Measurements from ENCODE around the gene AQP7. TPM values are rescaled to one million over a fixed set of nuclear protein-coding genes. Genes with fewer than 3 reads are reported as not detected.
"Not testable (repeated sequence)": the region's sequence is repeated elsewhere in the genome, so short reads cannot be mapped to it uniquely, and the experiment has no call there.

AQP7 gene
- 10 to 100 TPM in 1 of 4 donors, 1 to 10 TPM in 3; 2.1 to 10.7 (median 4.1) TPM for total RNA-seq

DNA sequence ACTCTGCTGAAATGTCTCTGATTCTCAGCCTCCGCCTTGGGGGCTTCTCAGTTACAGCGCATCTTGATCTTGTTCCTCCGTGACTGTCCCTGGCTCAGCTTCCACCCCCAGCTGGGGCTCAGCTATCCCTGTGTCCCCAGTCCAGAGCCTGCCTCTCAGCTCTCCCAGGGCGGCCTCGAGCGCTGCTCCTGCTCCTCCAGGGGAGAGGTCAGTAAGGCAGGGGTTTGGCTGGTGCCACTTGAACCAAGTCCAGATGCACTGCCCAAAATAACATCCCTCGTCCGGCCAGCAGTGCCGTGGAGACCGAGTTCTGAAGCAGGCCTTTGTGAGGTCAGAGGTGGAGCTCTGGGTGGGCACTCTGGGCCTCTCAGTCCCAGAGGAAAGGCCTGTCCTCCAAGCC, at the start of gene AQP7:
AQP7 (minus strand) TSS at position 198 of the 400 bp plus-strand sequence. CDS start 1,306 bp downstream, outside the sequence.
- H3K9me3 ChIP-seq; H3K27me3 ChIP-seq; H3K36me3 ChIP-seq; in situ Hi-C loops (cut with MboI; ENCODE audit: low sequenced_read_pairs in 4 of 4); ATAC-seq: not testable (repeated sequence)
- H3K27ac ChIP-seq = peak within 1 kb of the TSS; percentile 67 to 84 (median 77)
- intact Hi-C loops (cut with DNase I; ENCODE audit: low total_unique reads) = loop anchor here (10.0 kb wide), 1 partner anchor 118 kb away; no protein-coding TSS in a partner anchor
- peak in 1 of 2 donors; percentile 52 for DNase-seq
- H3K4me1 ChIP-seq = peaks cover 24 to 30% of the 10 kb centered on the region in 2 donors
- peak within 1 kb of the TSS; percentile 38 to 43 (median 42) for H3K4me3 ChIP-seq

DNA sequence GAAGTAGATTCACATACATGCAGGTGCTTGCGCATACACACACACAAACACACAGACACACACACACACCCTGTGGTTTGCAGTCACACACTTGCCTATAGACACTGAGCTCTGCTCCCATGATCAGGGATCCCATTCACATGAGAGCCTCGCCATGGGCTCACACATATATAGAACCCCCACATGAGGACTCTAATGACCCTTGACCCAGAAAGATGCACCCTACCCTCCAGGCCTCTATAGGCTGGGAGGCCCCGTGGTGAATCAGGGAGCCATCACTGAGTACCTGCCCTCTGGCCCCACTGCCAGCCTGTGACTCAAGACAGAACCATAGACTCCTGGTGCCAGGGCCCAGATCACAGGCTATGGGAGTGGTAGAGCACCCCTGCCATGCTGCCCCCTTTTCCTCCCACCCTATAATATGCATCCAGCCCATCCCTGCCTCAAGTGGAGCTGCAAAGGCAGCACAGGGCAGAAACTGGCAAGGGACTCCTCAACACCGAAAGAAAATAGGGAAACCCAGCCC, 48.3 kb upstream of the AQP7 start:
- in situ Hi-C loops (cut with MboI; ENCODE audit: low sequenced_read_pairs in 4 of 4) (loop anchor here in 1 of 4 donors (25.0 kb wide), 1 partner anchor 163 kb away; the partner anchor contains the start of gene NFX1), intact Hi-C loops (cut with DNase I; ENCODE audit: low total_unique reads) (no loop called here)
- Histone ChIP-seq H3K27me3 (no peaks in the 10 kb centered on the region), H3K36me3 (no peaks in the 10 kb centered on the region), H3K27ac (no peak overlapping the region), H3K4me3 (no peak overlapping the region), H3K9me3 (no peaks in the 10 kb centered on the region), H3K4me1 (peaks cover 5 to 6% of the 10 kb centered on the region in 2 donors)
- DNase-seq (no peak), ATAC-seq (no peak)
- TF ChIP-seq, protein P1, sequence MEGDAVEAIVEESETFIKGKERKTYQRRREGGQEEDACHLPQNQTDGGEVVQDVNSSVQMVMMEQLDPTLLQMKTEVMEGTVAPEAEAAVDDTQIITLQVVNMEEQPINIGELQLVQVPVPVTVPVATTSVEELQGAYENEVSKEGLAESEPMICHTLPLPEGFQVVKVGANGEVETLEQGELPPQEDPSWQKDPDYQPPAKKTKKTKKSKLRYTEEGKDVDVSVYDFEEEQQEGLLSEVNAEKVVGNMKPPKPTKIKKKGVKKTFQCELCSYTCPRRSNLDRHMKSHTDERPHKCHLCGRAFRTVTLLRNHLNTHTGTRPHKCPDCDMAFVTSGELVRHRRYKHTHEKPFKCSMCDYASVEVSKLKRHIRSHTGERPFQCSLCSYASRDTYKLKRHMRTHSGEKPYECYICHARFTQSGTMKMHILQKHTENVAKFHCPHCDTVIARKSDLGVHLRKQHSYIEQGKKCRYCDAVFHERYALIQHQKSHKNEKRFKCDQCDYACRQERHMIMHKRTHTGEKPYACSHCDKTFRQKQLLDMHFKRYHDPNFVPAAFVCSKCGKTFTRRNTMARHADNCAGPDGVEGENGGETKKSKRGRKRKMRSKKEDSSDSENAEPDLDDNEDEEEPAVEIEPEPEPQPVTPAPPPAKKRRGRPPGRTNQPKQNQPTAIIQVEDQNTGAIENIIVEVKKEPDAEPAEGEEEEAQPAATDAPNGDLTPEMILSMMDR (IDR thresholded peaks at IDR 0.05 in 4 of 5, conservative IDR thresholded peaks at IDR 0.05 in 1 of 5) = no peak
- TF ChIP-seq POLR2A (IDR thresholded peaks at IDR 0.05) = no peak

DNA sequence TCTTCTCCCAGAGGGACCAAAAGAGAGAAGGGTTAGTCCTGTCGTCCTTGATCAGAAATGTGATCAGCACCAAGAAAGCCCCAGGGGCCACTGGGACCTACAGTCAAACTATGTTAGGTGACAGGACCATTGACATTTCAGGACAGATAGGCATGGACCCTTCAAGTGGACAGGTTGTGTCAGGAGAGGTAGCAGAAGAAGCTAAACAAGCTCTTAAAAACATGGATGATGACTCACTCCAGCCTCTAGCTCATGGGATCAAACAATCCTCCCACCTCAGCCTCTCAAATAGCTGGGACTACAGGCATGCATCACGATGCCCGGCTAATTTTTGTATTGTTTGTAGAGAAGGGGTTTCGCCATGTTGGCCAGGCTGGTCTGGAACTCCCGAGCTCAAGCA, 47.3 kb upstream of the AQP7 start:
- no peaks in the 10 kb centered on the region for H3K27me3 ChIP-seq
- DNase-seq = no peak
- H3K9me3 ChIP-seq = no peaks in the 10 kb centered on the region
- H3K27ac ChIP-seq = no peak overlapping the region
- H3K4me1 ChIP-seq = peaks cover 5 to 6% of the 10 kb centered on the region in 2 donors
- ATAC-seq = no peak
- H3K4me3 ChIP-seq = no peak overlapping the region
- TF ChIP-seq POLR2A (IDR thresholded peaks at IDR 0.05) = no peak
- TF ChIP-seq, protein P1 (IDR thresholded peaks at IDR 0.05 in 4 of 5, conservative IDR thresholded peaks at IDR 0.05 in 1 of 5) = no peak
- intact Hi-C loops (cut with DNase I; ENCODE audit: low total_unique reads) (loop anchor here (10.0 kb wide), 1 partner anchor 55 kb away; no protein-coding TSS in a partner anchor), in situ Hi-C loops (cut with MboI; ENCODE audit: low sequenced_read_pairs in 4 of 4) (loop anchor here in 1 of 4 donors (25.0 kb wide), 1 partner anchor 162 kb away; the partner anchor contains the start of gene NFX1)
- H3K36me3 ChIP-seq = no peaks in the 10 kb centered on the region

DNA sequence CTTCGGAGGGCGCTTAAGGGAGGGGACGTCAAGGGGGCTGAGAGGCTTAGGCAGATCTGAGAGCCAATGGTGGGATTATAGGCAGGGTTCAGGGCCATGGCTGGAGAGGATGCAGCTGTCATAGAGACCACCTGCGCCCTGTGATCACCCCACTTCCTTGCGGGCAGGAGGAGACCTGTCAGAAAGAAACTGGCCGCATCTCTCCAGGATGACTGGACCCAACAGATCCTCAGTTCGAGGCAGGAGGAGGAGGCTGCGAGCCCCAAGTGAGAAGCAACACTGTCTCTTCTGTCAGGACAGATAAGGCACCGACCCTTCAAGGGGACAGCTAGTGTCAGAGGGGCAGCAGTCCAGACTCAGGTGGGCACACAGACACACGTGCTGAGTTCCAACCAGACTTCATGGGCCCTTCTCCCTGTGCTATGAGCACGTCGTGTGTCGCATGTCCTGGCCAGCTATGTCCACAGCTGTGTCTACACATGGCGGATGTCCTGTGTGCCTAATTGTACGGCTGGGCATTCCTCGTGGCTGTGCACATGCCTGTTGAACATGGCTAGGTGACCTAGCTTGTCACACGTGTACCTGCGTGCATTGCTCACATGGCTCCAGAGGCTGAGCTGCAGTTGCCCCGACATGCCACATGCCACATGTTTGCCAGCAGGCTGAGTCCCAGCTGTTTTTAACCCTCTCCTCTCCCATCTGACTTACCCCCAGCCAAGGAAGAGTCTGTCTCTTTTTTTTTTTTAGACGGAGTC, 45.6 kb upstream of the AQP7 start:
- intact Hi-C loops (cut with DNase I; ENCODE audit: low total_unique reads) = loop anchor here (10.0 kb wide), 1 partner anchor 57 kb away; no protein-coding TSS in a partner anchor
- H3K27ac ChIP-seq = no peak overlapping the region
- H3K9me3 ChIP-seq = no peaks in the 10 kb centered on the region
- in situ Hi-C loops (cut with MboI; ENCODE audit: low sequenced_read_pairs in 4 of 4) = no loop called here
- peak overlapping the region; percentile 49 to 78 (median 60) for H3K4me3 ChIP-seq
- peak; percentile 9 to 13 for ATAC-seq
- no peaks in the 10 kb centered on the region for H3K27me3 ChIP-seq
- TF ChIP-seq, protein P1 (IDR thresholded peaks at IDR 0.05 in 4 of 5, conservative IDR thresholded peaks at IDR 0.05 in 1 of 5) = peak in 1 of 5 experiments; percentile 3
- no peak for TF ChIP-seq POLR2A (IDR thresholded peaks at IDR 0.05)
- no peaks in the 10 kb centered on the region for H3K36me3 ChIP-seq
- H3K4me1 ChIP-seq = peaks cover 5 to 6% of the 10 kb centered on the region in 2 donors
- no peak for DNase-seq

Measured in gastrocnemius medialis (tissue), 4 donors.